HCT116 (cell line): Measurements from ENCODE around the gene TMSB10. TPM values are rescaled to one million over a fixed set of nuclear protein-coding genes. Genes with fewer than 3 reads are reported as not detected.

Experiments used
- ATAC-seq: fragments of 200-7000 bp; cut with Tn5 transposase; 2 replicates; pipeline ENCODE4 v1.9.1; 2020; ENCODE audit warnings: mild to moderate bottlenecking, moderate library complexity
- BruUV-seq: library from RNA; stranded (reverse); fragments of 400-500 nt; replicated peaks from 2 replicates; lab custom pipeline; 2021; lab: Mats Ljungman, UMichigan
- CTCF ChIA-PET: fragments of 300-600 bp; sonication (Branson Sonifier 250); formaldehyde crosslinking; loops from one replicate; lab custom pipeline; 2021; ENCODE audit warnings: antibody characterized with exemption; lab: Charles Lee
- POLR2A ChIA-PET: fragments of 300-600, 350-600 bp; sonication (Branson Sonifier 250); formaldehyde crosslinking; loops from one replicate; lab custom pipeline; 2021; ENCODE audit warnings: antibody characterized with exemption; lab: Charles Lee
- RAD21 ChIA-PET, 2 experiments: fragments of 300-600 bp; sonication (Branson Sonifier 250); formaldehyde crosslinking; loops; one replicate each; lab custom pipeline; 2023; ENCODE audit warnings: low total read pairs in 2 of 2; ENCODE audit not compliant: uncharacterized antibody in 2 of 2, unreplicated experiment in 2 of 2, low non-redundant PET in 1 of 2; lab: Charles Lee
- DNase-seq: peaks from one replicate; pipeline ENCODE4 v3.0.0-alpha.2; 2010; ENCODE audit warnings: low read depth, low spot score
- H2AFZ ChIP-seq: fragments of 200-600 bp; shearing (Covaris generic), sonication (generic); 2 replicates; pipeline ENCODE4 v1.6.1; 2017; ENCODE audit warnings: low read depth, mixed run types, mixed read lengths, antibody characterized with exemption, low read length; ENCODE audit not compliant: poor library complexity, severe bottlenecking
- H3K27ac ChIP-seq: 2 replicates; pipeline ENCODE4 v1.5.1; 2012; ENCODE audit warnings: low read depth, low read length
- H3K27me3 ChIP-seq: fragments of 200-600 bp; sonication (generic); 2 replicates; pipeline ENCODE4 v1.6.1; 2016; ENCODE audit warnings: mixed run types, low read length, mixed read lengths; ENCODE audit not compliant: insufficient read depth
- H3K36me3 ChIP-seq, 2 experiments: fragments of 200-500 bp in 1 of 2; fragments of 200-600 bp in 1 of 2; sonication (Bioruptor generic) in 1 of 2; sonication (generic) in 1 of 2; 2 replicates each; pipeline versions ENCODE4 v1.5.1 to v1.6.1; 2014 to 2016; ENCODE audit warnings: low read length in 2 of 2, inconsistent platforms in 1 of 2, mixed read lengths in 1 of 2, mixed run types in 1 of 2; ENCODE audit not compliant: insufficient read depth in 2 of 2, control insufficient read depth in 1 of 2
- H3K4me1 ChIP-seq, 2 experiments: fragments of 200-600 bp in 1 of 2; sonication (generic) in 1 of 2; 2 replicates each; pipeline versions ENCODE4 v1.5.1 to v1.6.1; 2012 to 2017; ENCODE audit warnings: low read length in 2 of 2, inconsistent platforms in 1 of 2, mild to moderate bottlenecking in 1 of 2, mixed read lengths in 1 of 2, mixed run types in 1 of 2, moderate library complexity in 1 of 2; ENCODE audit not compliant: insufficient read depth in 2 of 2, control insufficient read depth in 1 of 2
- H3K4me2 ChIP-seq: fragments of 200-600 bp; sonication (generic); 2 replicates; pipeline ENCODE4 v1.6.1; 2017; ENCODE audit warnings: mixed run types, low read length, mixed read lengths
- H3K4me3 ChIP-seq, 2 experiments: fragments of 200-600 bp in 1 of 2; sonication (generic) in 1 of 2; replicated peaks in 1 of 2; 2 replicates each; pipeline ENCODE4 v1.5.1; 2011 to 2016; ENCODE audit warnings: low read length in 2 of 2, control low read depth in 1 of 2, low read depth in 1 of 2, mild to moderate bottlenecking in 1 of 2, mixed read lengths in 1 of 2, mixed run types in 1 of 2
- H3K79me2 ChIP-seq: fragments of 200-600 bp; sonication (generic); 2 replicates; pipeline ENCODE4 v1.6.1; 2017; ENCODE audit warnings: mild to moderate bottlenecking, mixed run types, low read length, moderate library complexity, mixed read lengths; ENCODE audit not compliant: insufficient read depth
- H3K9ac ChIP-seq: fragments of 200-600 bp; sonication (generic); 2 replicates; pipeline ENCODE4 v1.6.1; 2016; ENCODE audit warnings: low read length, mixed read lengths
- H3K9me2 ChIP-seq: fragments of 200-600 bp; sonication (generic), shearing (Covaris generic); 2 replicates; pipeline ENCODE4 v1.6.1; 2017; ENCODE audit warnings: mixed run types, mild to moderate bottlenecking, moderate library complexity; ENCODE audit not compliant: insufficient read depth
- H3K9me3 ChIP-seq, 2 experiments: fragments of 200-500 bp in 1 of 2; fragments of 200-600 bp in 1 of 2; sonication (Bioruptor generic) in 1 of 2; sonication (generic) in 1 of 2; 2 replicates each; pipeline ENCODE4 v1.6.1; 2014 to 2017; ENCODE audit warnings: low read length in 2 of 2, mixed read lengths in 2 of 2, inconsistent platforms in 1 of 2, low read depth in 1 of 2, mild to moderate bottlenecking in 1 of 2, mixed run types in 1 of 2, moderate library complexity in 1 of 2; ENCODE audit not compliant: control insufficient read depth in 1 of 2, insufficient read depth in 1 of 2
- H4K20me1 ChIP-seq: fragments of 200-600 bp; sonication (generic), shearing (Covaris generic); 2 replicates; pipeline ENCODE4 v1.6.1; 2017; ENCODE audit warnings: mixed run types, mild to moderate bottlenecking, moderate library complexity; ENCODE audit not compliant: insufficient read depth
- EGR1 ChIP-seq: IDR thresholded peaks from 2 replicates; pipeline ENCODE4 v1.6.1; 2012; ENCODE audit warnings: low read depth
- JUND ChIP-seq: IDR thresholded peaks from 2 replicates; pipeline ENCODE4 v1.6.1; 2012
- POLR2A ChIP-seq: IDR thresholded peaks from 2 replicates; pipeline ENCODE4 v1.7.0; 2011; ENCODE audit warnings: borderline replicate concordance; ENCODE audit not compliant: insufficient read depth, insufficient read length; ENCODE audit errors: extremely low read depth
- POLR2AphosphoS5 ChIP-seq: IDR thresholded peaks from 2 replicates; pipeline ENCODE4 v1.6.1; 2011; ENCODE audit warnings: mild to moderate bottlenecking, low read depth, low read length, moderate library complexity
- REST ChIP-seq: IDR thresholded peaks from 2 replicates; pipeline ENCODE4 v1.6.1; 2012; ENCODE audit warnings: low read depth
- SP1 ChIP-seq: IDR thresholded peaks from 2 replicates; pipeline ENCODE4 v1.6.1; 2012; ENCODE audit warnings: low read depth
- SRF ChIP-seq: IDR thresholded peaks from 2 replicates; pipeline ENCODE4 v1.6.1; 2012; ENCODE audit warnings: low read depth
- TCF7L2 ChIP-seq: IDR thresholded peaks from 2 replicates; pipeline ENCODE4 v1.7.0; 2011; ENCODE audit warnings: borderline replicate concordance, inconsistent platforms; ENCODE audit not compliant: insufficient read depth, insufficient read length; ENCODE audit errors: extremely low read depth
- ZBTB33 ChIP-seq: IDR thresholded peaks from 2 replicates; pipeline ENCODE4 v1.6.1; 2011; ENCODE audit warnings: mild to moderate bottlenecking, low read length, moderate library complexity; ENCODE audit not compliant: insufficient replicate concordance; ENCODE audit errors: extremely low read depth
- ZFX ChIP-seq: fragments of 450-650 bp; IDR thresholded peaks from 2 replicates; pipeline ENCODE4 v1.6.1; 2017
- intact Hi-C: fragments of 100-400 bp; cut with micrococcal nuclease; formaldehyde crosslinking; loops from 2 replicates; pipeline ENCODE4 v1.10.0; 2022
- total RNA-seq: library from RNA; stranded (reverse); gene quantifications from one replicate; pipeline ENCODE4 v1.2.1, GENCODE V29; 2021; ENCODE audit not compliant: unreplicated experiment

Gene TMSB10
- total RNA-seq, 1 experiment from 2014 or later: 2,677 TPM

- Histone ChIP-seq H4K20me1 (no peaks in the 10 kb centered on the region), H3K36me3 (no peaks in the 10 kb centered on the region), H3K4me3 (no peak overlapping the region), H3K9me3 (0 out of 4 replicates have a peak, but pooled peaks cover 0 to 3% of the 10 kb centered on the region in 2 experiments), H3K9ac (no peak overlapping the region), H3K27me3 (no peaks in the 10 kb centered on the region), H3K4me2 (no peak overlapping the region)
- POLR2A ChIA-PET: no interaction called here
- no TSS peak for BruUV-seq
- no peak for ATAC-seq
- TF ChIP-seq SP1 (no peak), ZBTB33 (no peak), ZFX (no peak), SRF (no peak), POLR2A (no peak), REST (no peak), TCF7L2 (no peak), EGR1 (no peak), JUND (no peak), POLR2AphosphoS5 (no peak)
- TF ChIP-seq, all 23 proteins: peak for 0
- no peaks in the 10 kb centered on the region for H3K79me2 ChIP-seq
- intact Hi-C loops: no loop called here
- CTCF ChIA-PET: interaction anchor here (2.0 kb wide), 1 partner anchor 115 kb away, joined by 8 read pairs; no protein-coding TSS in a partner anchor
- RAD21 ChIA-PET: no interaction called here
- H3K9me2 ChIP-seq: no peaks in the 10 kb centered on the region
- no peak for DNase-seq
- no peaks in the 10 kb centered on the region for H3K4me1 ChIP-seq
- H3K27ac ChIP-seq: no peak overlapping the region
- H2AFZ ChIP-seq: no peak overlapping the region
Measured at GRCh38 chr2:84856787-84857186, 48.7 kb upstream of the TMSB10 start.
